Measurements from ENCODE around the gene NLGN4Y. TPM values are rescaled to one million over a fixed set of nuclear protein-coding genes. Genes with fewer than 3 reads are reported as not detected.

NLGN4Y gene
- total RNA-seq, 4 donors from 2014 or later = 6.8 to 41.8 TPM; not detected in 2

- Histone ChIP-seq H3K27ac (no peak overlapping the region), H3K36me3 (no peaks in the 10 kb centered on the region), H3K27me3 (no peaks in the 10 kb centered on the region), H3K4me3 (no peak overlapping the region), H3K4me1 (no peaks in the 10 kb centered on the region), H3K9me3 (no peaks in the 10 kb centered on the region)
- TF ChIP-seq EP300 (IDR thresholded peaks at IDR 0.05) = no peak
- TF ChIP-seq CTCF (IDR thresholded peaks at IDR 0.05) = no peak
- TF ChIP-seq POLR2A (IDR thresholded peaks at IDR 0.05) = no peak
- DNase-seq (ENCODE audit: low spot score in 2 of 2) = no peak
These were observed 12.4 kb downstream of the NLGN4Y start for GRCh38 chrY:14536703-14537102.

- 98% methylated on average over 5 of the region's 5 CpGs; no CpG with 5 or more reads in 1 of the 2 donors for WGBS, 2 donors
- no peak for DNase-seq (ENCODE audit: low spot score in 2 of 2)
- H3K9me3 ChIP-seq = no peaks in the 10 kb centered on the region
These were observed 19.2 kb downstream of the NLGN4Y start for GRCh38 chrY:14543506-14543905.

GRCh38 chrY:14581294-14581693, 57.0 kb downstream of the NLGN4Y start:
- WGBS, 2 donors = 78% methylated on average over 3 of the region's 3 CpGs; no CpG with 5 or more reads in 1 of the 2 donors
- H3K9me3 ChIP-seq = no peaks in the 10 kb centered on the region
- H3K4me3 ChIP-seq = no peak overlapping the region
- H3K27ac ChIP-seq = no peak overlapping the region
- no peaks in the 10 kb centered on the region for H3K4me1 ChIP-seq
- no peak for TF ChIP-seq EP300 (IDR thresholded peaks at IDR 0.05)
- no peak for TF ChIP-seq POLR2A (IDR thresholded peaks at IDR 0.05)
- TF ChIP-seq CTCF (IDR thresholded peaks at IDR 0.05) = no peak
- H3K36me3 ChIP-seq = no peaks in the 10 kb centered on the region
- no peaks in the 10 kb centered on the region for H3K27me3 ChIP-seq
- DNase-seq (ENCODE audit: low spot score in 2 of 2) = no peak

More at GRCh38 chrY:14543506-14543905, 19.2 kb downstream of the NLGN4Y start:
- no peak overlapping the region for H3K27ac ChIP-seq
- no peak overlapping the region for H3K4me3 ChIP-seq
- H3K27me3 ChIP-seq = no peaks in the 10 kb centered on the region
- no peaks in the 10 kb centered on the region for H3K4me1 ChIP-seq
- H3K36me3 ChIP-seq = no peaks in the 10 kb centered on the region
- TF ChIP-seq POLR2A (IDR thresholded peaks at IDR 0.05) = no peak
- no peak for TF ChIP-seq CTCF (IDR thresholded peaks at IDR 0.05)
- TF ChIP-seq EP300 (IDR thresholded peaks at IDR 0.05) = no peak

- Histone ChIP-seq H3K27ac (no peak overlapping the region), H3K36me3 (no peaks in the 10 kb centered on the region), H3K9me3 (no peaks in the 10 kb centered on the region), H3K4me1 (no peaks in the 10 kb centered on the region), H3K27me3 (no peaks in the 10 kb centered on the region), H3K4me3 (no peak overlapping the region)
- TF ChIP-seq EP300 (IDR thresholded peaks at IDR 0.05) (peak in 1 of 2 donors; percentile 37), POLR2A (IDR thresholded peaks at IDR 0.05) (no peak)
- WGBS, 2 donors = 63% methylated on average over 4 of the region's 4 CpGs; no CpG with 5 or more reads in 1 of the 2 donors
- peak; percentile 38 to 48 for DNase-seq (ENCODE audit: low spot score in 2 of 2)
These were observed 62.4 kb downstream of the NLGN4Y start for GRCh38 chrY:14586725-14587124.

GRCh38 chrY:14601372-14601771, 77.0 kb downstream of the NLGN4Y start:
- no peak overlapping the region for H3K27ac ChIP-seq
- 89% methylated on average over 11 of the region's 11 CpGs; no CpG with 5 or more reads in 1 of the 2 donors for WGBS, 2 donors
- H3K9me3 ChIP-seq = no peaks in the 10 kb centered on the region
- H3K4me1 ChIP-seq = no peaks in the 10 kb centered on the region
- DNase-seq (ENCODE audit: low spot score in 2 of 2) = no peak
- no peak for TF ChIP-seq POLR2A (IDR thresholded peaks at IDR 0.05)
- no peak for TF ChIP-seq EP300 (IDR thresholded peaks at IDR 0.05)
- TF ChIP-seq CTCF (IDR thresholded peaks at IDR 0.05) = no peak
- no peaks in the 10 kb centered on the region for H3K27me3 ChIP-seq
- H3K4me3 ChIP-seq = no peak overlapping the region
- no peaks in the 10 kb centered on the region for H3K36me3 ChIP-seq

GRCh38 chrY:14617625-14618024, 93.3 kb downstream of the NLGN4Y start:
- Histone ChIP-seq H3K4me3 (no peak overlapping the region), H3K4me1 (no peaks in the 10 kb centered on the region), H3K36me3 (peaks cover 0 to 4% (median 0%) of the 10 kb centered on the region in 3 donors), H3K9me3 (no peaks in the 10 kb centered on the region), H3K27me3 (no peaks in the 10 kb centered on the region), H3K27ac (no peak overlapping the region)
- 56% methylated on average over 1 of the region's 1 CpG; no CpG with 5 or more reads in 1 of the 2 donors for WGBS, 2 donors
- DNase-seq (ENCODE audit: low spot score in 2 of 2) = no peak
- no peak for TF ChIP-seq POLR2A (IDR thresholded peaks at IDR 0.05)
- TF ChIP-seq EP300 (IDR thresholded peaks at IDR 0.05) = no peak
- no peak for TF ChIP-seq CTCF (IDR thresholded peaks at IDR 0.05)
